Measurements from ENCODE around the gene COA1.
A peak's percentile ranks its signal among the peaks of the same experiment; 100 is the strongest.
"Not testable (repeated sequence)": the region's sequence is repeated elsewhere in the genome, so short reads cannot be mapped to it uniquely, and the experiment has no call there.

COA1 gene

GRCh38 chr7:43729214-43729923 lies at the start of gene COA1:
Gene COA1 (minus strand): TSS chr7:43729523. CDS start chr7:43648614, 80,909 bp downstream.
- peak; percentile 54 to 73 for DNase-seq (ENCODE audit: low read depth in 1 of 2, low spot score in 1 of 2)

- not testable (repeated sequence) for DNase-seq (ENCODE audit: low read depth in 1 of 2, low spot score in 1 of 2)
These were observed 49.1 kb upstream of the COA1 start for GRCh38 chr7:43778293-43779044.

GRCh38 chr7:43775255-43775654 lies 45.9 kb upstream of the COA1 start:
- not testable (repeated sequence) for DNase-seq (ENCODE audit: low read depth in 1 of 2, low spot score in 1 of 2)

GRCh38 chr7:43773268-43773667 lies 43.9 kb upstream of the COA1 start:
- not testable (repeated sequence) for DNase-seq (ENCODE audit: low read depth in 1 of 2, low spot score in 1 of 2)

GRCh38 chr7:43771573-43771972 lies 42.2 kb upstream of the COA1 start:
- DNase-seq (ENCODE audit: low read depth in 1 of 2, low spot score in 1 of 2): no peak

- DNase-seq (ENCODE audit: low read depth in 1 of 2, low spot score in 1 of 2): no peak
These were observed 41.8 kb upstream of the COA1 start for GRCh38 chr7:43771128-43771527.

GRCh38 chr7:43769791-43770465 lies 40.6 kb upstream of the COA1 start:
- DNase-seq (ENCODE audit: low read depth in 1 of 2, low spot score in 1 of 2): no peak

GRCh38 chr7:43769281-43769680 lies 40.0 kb upstream of the COA1 start:
- DNase-seq (ENCODE audit: low read depth in 1 of 2, low spot score in 1 of 2): no peak

- DNase-seq (ENCODE audit: low read depth in 1 of 2, low spot score in 1 of 2): no peak
These were observed 39.6 kb upstream of the COA1 start for GRCh38 chr7:43768887-43769272.

- no peak for DNase-seq (ENCODE audit: low read depth in 1 of 2, low spot score in 1 of 2)
These were observed 39.0 kb upstream of the COA1 start for GRCh38 chr7:43768201-43768886.

GRCh38 chr7:43767311-43767710 lies 38.0 kb upstream of the COA1 start:
- no peak for DNase-seq (ENCODE audit: low read depth in 1 of 2, low spot score in 1 of 2)

GRCh38 chr7:43766564-43766963 lies 37.2 kb upstream of the COA1 start:
- DNase-seq (ENCODE audit: low read depth in 1 of 2, low spot score in 1 of 2): no peak

GRCh38 chr7:43764807-43765491 lies 35.6 kb upstream of the COA1 start:
- no peak for DNase-seq (ENCODE audit: low read depth in 1 of 2, low spot score in 1 of 2)

- peak in 1 of 2 donors; percentile 37 for DNase-seq (ENCODE audit: low read depth in 1 of 2, low spot score in 1 of 2)
These were observed 34.9 kb upstream of the COA1 start for GRCh38 chr7:43764039-43764761.

GRCh38 chr7:43763183-43763582 lies 33.9 kb upstream of the COA1 start:
- DNase-seq (ENCODE audit: low read depth in 1 of 2, low spot score in 1 of 2): no peak

- DNase-seq (ENCODE audit: low read depth in 1 of 2, low spot score in 1 of 2): no peak
These were observed 32.8 kb upstream of the COA1 start for GRCh38 chr7:43761938-43762692.

GRCh38 chr7:43761382-43761781 lies 32.1 kb upstream of the COA1 start:
- DNase-seq (ENCODE audit: low read depth in 1 of 2, low spot score in 1 of 2): no peak

- no peak for DNase-seq (ENCODE audit: low read depth in 1 of 2, low spot score in 1 of 2)
These were observed 31.5 kb upstream of the COA1 start for GRCh38 chr7:43760861-43761260.
